PC-9 (cell line): ENCODE results near the gene OR2C1.

Source experiments
- CTCF ChIP-seq: fragments of 200-600 bp; sonication (generic); conservative IDR thresholded peaks from 2 replicates; pipeline ENCODE4 v1.6.1; 2017; ENCODE audit warnings: mixed run types, antibody characterized with exemption, mild to moderate bottlenecking, moderate library complexity
- EZH2 ChIP-seq: fragments of 200-600 bp; sonication (generic); IDR thresholded peaks from 2 replicates; pipeline ENCODE4 v1.8.0; 2017; ENCODE audit warnings: antibody characterized with exemption, low read depth

GRCh38 chr16:3363793-3364192, 8.1 kb downstream of the OR2C1 start:
- TF ChIP-seq CTCF (no peak; the same call in 1 of the 2 replicates), EZH2 (no peak)
